ENCODE measurements around the gene C11orf86. TPM values are rescaled to one million over a fixed set of nuclear protein-coding genes. Genes with fewer than 3 reads are reported as not detected.

Gene C11orf86
- total RNA-seq, 1 donor from 2014 or later = 0.77 TPM

DNA sequence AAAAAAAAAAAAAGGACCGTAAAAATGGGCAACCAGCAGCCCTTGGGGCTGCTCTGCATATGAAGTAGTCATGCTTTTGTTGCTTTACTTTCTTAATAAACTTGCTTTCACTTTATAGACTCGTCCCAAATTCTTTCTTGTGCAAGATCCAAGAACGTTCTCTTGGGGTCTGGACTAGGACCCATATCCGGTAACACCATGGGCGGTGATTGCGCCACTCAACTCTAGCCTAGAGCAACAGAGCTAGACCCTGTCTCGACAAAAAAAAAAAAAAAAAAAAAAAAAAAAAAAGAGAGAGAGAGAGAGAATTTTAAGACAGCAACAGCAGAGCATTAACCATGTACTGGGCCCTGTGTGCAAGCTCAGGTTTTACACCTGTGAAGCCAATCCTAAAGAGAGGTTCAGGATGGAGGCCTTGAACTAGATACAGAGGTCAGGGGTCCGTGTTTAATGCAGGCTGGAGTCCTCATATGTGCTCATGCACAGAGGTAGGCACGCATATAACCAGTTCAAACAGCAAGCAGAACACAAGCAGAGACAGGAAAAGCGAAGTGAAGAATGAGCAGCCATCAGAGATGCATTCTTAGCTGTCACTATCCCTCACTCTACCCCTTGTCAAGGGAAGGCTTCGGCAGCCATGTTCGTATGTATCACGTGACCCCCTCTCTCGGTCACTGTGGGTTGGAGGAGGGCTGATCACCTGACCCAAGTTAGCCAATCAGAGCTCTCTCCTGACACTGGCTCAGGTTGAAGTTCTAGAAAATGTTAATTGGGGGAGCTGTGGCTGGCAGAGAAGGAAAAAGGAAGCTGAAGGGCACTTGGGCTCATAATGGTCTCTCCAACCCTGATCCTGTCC lies 31.2 kb downstream of the C11orf86 start:
- TF ChIP-seq, protein P1, sequence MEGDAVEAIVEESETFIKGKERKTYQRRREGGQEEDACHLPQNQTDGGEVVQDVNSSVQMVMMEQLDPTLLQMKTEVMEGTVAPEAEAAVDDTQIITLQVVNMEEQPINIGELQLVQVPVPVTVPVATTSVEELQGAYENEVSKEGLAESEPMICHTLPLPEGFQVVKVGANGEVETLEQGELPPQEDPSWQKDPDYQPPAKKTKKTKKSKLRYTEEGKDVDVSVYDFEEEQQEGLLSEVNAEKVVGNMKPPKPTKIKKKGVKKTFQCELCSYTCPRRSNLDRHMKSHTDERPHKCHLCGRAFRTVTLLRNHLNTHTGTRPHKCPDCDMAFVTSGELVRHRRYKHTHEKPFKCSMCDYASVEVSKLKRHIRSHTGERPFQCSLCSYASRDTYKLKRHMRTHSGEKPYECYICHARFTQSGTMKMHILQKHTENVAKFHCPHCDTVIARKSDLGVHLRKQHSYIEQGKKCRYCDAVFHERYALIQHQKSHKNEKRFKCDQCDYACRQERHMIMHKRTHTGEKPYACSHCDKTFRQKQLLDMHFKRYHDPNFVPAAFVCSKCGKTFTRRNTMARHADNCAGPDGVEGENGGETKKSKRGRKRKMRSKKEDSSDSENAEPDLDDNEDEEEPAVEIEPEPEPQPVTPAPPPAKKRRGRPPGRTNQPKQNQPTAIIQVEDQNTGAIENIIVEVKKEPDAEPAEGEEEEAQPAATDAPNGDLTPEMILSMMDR (conservative IDR thresholded peaks at IDR 0.05) = no peak
- no peak overlapping the region for H3K4me3 Mint-ChIP-seq
- peaks cover 6% of the 10 kb centered on the region for H3K4me1 Mint-ChIP-seq (ENCODE audit: unreplicated experiment)
- no peaks in the 10 kb centered on the region for H3K9me3 Mint-ChIP-seq
- H3K36me3 Mint-ChIP-seq = no peaks in the 10 kb centered on the region
- H3K27me3 Mint-ChIP-seq = no peaks in the 10 kb centered on the region
- no peak for DNase-seq (ENCODE audit: extremely low spot score, unreplicated experiment)
- no peak overlapping the region for H3K27ac Mint-ChIP-seq

DNA sequence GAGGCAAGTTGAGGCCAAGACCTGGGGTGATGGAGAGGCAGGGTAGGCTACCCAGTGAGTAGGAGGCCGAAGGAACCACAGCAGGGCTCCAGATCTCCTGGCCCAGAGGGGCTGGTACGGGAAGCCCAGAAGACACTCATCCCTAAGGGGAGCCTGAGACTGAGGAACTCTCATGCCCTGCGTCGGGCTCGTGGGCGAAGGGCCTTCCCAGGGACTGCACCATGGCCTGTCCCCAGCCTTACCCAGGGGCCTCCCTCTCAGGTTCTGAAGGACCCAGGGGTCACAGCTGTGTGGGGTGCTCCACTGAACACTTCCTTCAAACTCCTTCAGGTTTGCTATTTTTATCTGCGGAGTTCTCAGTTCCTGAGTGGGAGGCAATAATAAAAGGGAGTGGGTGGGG lies 32.0 kb downstream of the C11orf86 start:
- H3K4me3 Mint-ChIP-seq = no peak overlapping the region
- peaks cover 6% of the 10 kb centered on the region for H3K4me1 Mint-ChIP-seq (ENCODE audit: unreplicated experiment)
- TF ChIP-seq, protein P1 (conservative IDR thresholded peaks at IDR 0.05) = no peak
- H3K9me3 Mint-ChIP-seq = no peaks in the 10 kb centered on the region
- no peak for DNase-seq (ENCODE audit: extremely low spot score, unreplicated experiment)
- no peaks in the 10 kb centered on the region for H3K27me3 Mint-ChIP-seq
- no peak overlapping the region for H3K27ac Mint-ChIP-seq
- no peaks in the 10 kb centered on the region for H3K36me3 Mint-ChIP-seq

DNA sequence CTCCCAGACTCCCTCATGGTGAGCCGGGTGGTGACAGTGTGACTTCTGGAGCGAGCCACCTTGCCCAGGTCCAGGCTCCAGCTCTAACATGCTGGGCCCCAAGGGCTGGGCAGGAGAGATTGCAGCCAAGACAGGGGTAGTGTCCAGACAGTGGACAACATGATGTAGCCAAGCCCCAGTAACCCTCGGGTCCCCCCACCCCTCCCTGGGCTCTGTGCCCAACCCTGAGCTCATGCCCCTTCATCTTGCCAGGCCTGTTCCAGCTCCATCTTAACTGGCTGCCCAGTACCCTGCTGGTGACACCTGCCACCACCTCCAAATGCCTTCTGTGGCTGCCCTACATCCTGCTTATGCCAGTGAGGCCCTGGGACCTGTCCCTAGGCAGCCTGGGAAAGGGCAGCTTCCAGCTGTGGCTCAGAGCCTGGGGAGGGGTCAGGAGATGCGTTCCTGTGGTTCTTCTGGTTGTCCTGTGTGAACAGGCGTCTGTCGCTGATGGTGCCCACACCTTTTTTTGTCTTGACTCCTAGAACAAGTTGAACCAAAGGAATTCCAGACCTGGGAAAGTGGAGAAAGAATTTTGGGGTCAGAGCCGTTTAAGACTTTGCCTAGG lies 35.3 kb downstream of the C11orf86 start:
- peaks cover 4% of the 10 kb centered on the region for H3K27me3 Mint-ChIP-seq
- no peak overlapping the region for H3K4me3 Mint-ChIP-seq

DNA sequence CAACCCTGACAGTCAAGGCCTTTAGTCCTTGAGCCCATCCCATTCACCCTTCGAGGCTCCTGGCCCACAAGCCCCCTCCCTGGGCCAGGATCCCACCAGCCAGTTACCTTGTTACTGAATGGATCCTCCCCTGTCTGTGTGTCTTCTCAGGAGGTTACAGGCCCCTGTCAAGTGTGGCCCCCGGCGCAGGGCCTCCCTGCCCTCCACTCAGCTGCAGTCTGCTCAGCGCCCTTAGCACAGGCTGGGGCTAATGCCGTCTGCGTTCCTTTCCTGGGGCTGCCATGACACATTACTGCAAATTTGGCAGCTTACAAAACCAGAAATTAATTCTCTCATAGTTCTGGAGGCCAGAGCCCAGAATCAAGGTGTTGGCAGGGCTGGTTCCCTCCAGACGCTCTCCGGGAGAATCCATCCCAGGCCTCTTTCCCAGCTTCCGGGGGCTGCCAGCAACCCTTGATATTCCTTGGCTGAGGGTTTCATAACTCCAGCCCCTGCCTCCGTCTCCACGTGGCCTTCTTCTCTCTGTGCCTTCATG lies 38.5 kb downstream of the C11orf86 start:
- H3K9me3 Mint-ChIP-seq = no peaks in the 10 kb centered on the region
- no peak for DNase-seq (ENCODE audit: extremely low spot score, unreplicated experiment)
- no peak overlapping the region for H3K27ac Mint-ChIP-seq
- H3K36me3 Mint-ChIP-seq = no peaks in the 10 kb centered on the region
- TF ChIP-seq, protein P1 (conservative IDR thresholded peaks at IDR 0.05) = no peak
- no peaks in the 10 kb centered on the region for H3K4me1 Mint-ChIP-seq (ENCODE audit: unreplicated experiment)
- H3K27me3 Mint-ChIP-seq = peaks cover 7% of the 10 kb centered on the region
- H3K4me3 Mint-ChIP-seq = no peak overlapping the region

More for the DNA sequence above, 35.3 kb downstream of the C11orf86 start:
- H3K36me3 Mint-ChIP-seq = no peaks in the 10 kb centered on the region
- no peaks in the 10 kb centered on the region for H3K9me3 Mint-ChIP-seq
- no peaks in the 10 kb centered on the region for H3K4me1 Mint-ChIP-seq (ENCODE audit: unreplicated experiment)
- DNase-seq (ENCODE audit: extremely low spot score, unreplicated experiment) = no peak
- no peak overlapping the region for H3K27ac Mint-ChIP-seq
- TF ChIP-seq, protein P1 (conservative IDR thresholded peaks at IDR 0.05) = no peak

- TF ChIP-seq, protein P1 (conservative IDR thresholded peaks at IDR 0.05) = no peak
- no peaks in the 10 kb centered on the region for H3K36me3 Mint-ChIP-seq
- no peak overlapping the region for H3K4me3 Mint-ChIP-seq
- DNase-seq (ENCODE audit: extremely low spot score, unreplicated experiment) = no peak
- no peaks in the 10 kb centered on the region for H3K4me1 Mint-ChIP-seq (ENCODE audit: unreplicated experiment)
- H3K27me3 Mint-ChIP-seq = peaks cover 7% of the 10 kb centered on the region
- no peaks in the 10 kb centered on the region for H3K9me3 Mint-ChIP-seq
- no peak overlapping the region for H3K27ac Mint-ChIP-seq
Measured at GRCh38 chr11:67014343-67014742, 39.2 kb downstream of the C11orf86 start.

Measured in type B pancreatic cell (in vitro differentiated cells).